ENCODE measurements around the gene CNIH3.

- TF ChIP-seq POLR2A (IDR thresholded peaks at IDR 0.05) (no peak), EP300 (IDR thresholded peaks at IDR 0.05) (no peak)
These were observed 127.6 kb downstream of the CNIH3 start for GRCh38 chr1:224743608-224744164.
